ENCODE data around the gene NUP37.

GRCh38 chr12:102054345-102054744 is 65.6 kb downstream of the NUP37 start:
- TF ChIP-seq CTCF (IDR thresholded peaks at IDR 0.05), result no peak
- TF ChIP-seq POLR2A (IDR thresholded peaks at IDR 0.05), result no peak

All from esophagus squamous epithelium (tissue), 4 donors.